H1 (cell line): Measurements from ENCODE around the gene HSPA4. TPM values are rescaled to one million over a fixed set of nuclear protein-coding genes. Genes with fewer than 3 reads are reported as not detected.

Source experiments
- CTCF ChIA-PET: fragments of 300-600 bp; sonication (Branson Sonifier 250); formaldehyde crosslinking; loops from one replicate; lab custom pipeline; 2021; ENCODE audit not compliant: partially characterized antibody; lab: Charles Lee
- POLR2A ChIA-PET: fragments of 300-600 bp; sonication (Branson Sonifier 250); formaldehyde crosslinking; loops from one replicate; lab custom pipeline; 2021; ENCODE audit warnings: inconsistent platforms; ENCODE audit not compliant: partially characterized antibody; lab: Charles Lee
- DNase-seq, 2 experiments: peaks; one replicate each; pipeline versions ENCODE4 v3.0.0 to v3.0.0-alpha.2; 2010 to 2022; ENCODE audit warnings: low spot score in 2 of 2, low read depth in 1 of 2, mixed read lengths in 1 of 2
- FAIRE-seq: peaks from 2 replicates; lab custom pipeline; 2011; peaks lifted over from hg19 to GRCh38; lab: Jason Lieb, UNC
- H2AFZ ChIP-seq: 2 replicates; pipeline ENCODE4 v1.8.1; 2012; ENCODE audit warnings: low read length, inconsistent platforms
- H2AK5ac ChIP-seq: 2 replicates; pipeline ENCODE4 v1.6.1; 2013; ENCODE audit warnings: low read depth, low read length
- H2BK120ac ChIP-seq: replicated peaks from 2 replicates; pipeline ENCODE3; 2013; ENCODE audit warnings: low read depth, low read length, inconsistent platforms
- H2BK12ac ChIP-seq: 2 replicates; pipeline ENCODE4 v1.6.1; 2013; ENCODE audit warnings: low read depth, low read length
- H2BK15ac ChIP-seq: 2 replicates; pipeline ENCODE4 v1.6.1; 2013; ENCODE audit warnings: low read length
- H2BK20ac ChIP-seq: 2 replicates; pipeline ENCODE4 v1.6.1; 2013; ENCODE audit warnings: low read length
- H2BK5ac ChIP-seq: 2 replicates; pipeline ENCODE4 v1.6.1; 2013; ENCODE audit warnings: low read depth, low read length
- H3K14ac ChIP-seq: 2 replicates; pipeline ENCODE4 v1.6.1; 2013; ENCODE audit warnings: inconsistent platforms; ENCODE audit not compliant: insufficient read length
- H3K18ac ChIP-seq: 2 replicates; pipeline ENCODE4 v1.6.1; 2013; ENCODE audit warnings: low read length; ENCODE audit errors: extremely low read depth
- H3K23ac ChIP-seq: 2 replicates; pipeline ENCODE4 v1.6.1; 2013; ENCODE audit warnings: inconsistent platforms; ENCODE audit not compliant: insufficient read length
- H3K23me2 ChIP-seq: 2 replicates; pipeline ENCODE4 v1.6.1; 2013; ENCODE audit warnings: low read depth, low read length
- H3K27ac ChIP-seq: 2 replicates; pipeline ENCODE4 v1.6.1; 2011; ENCODE audit warnings: low read depth, low read length, inconsistent platforms
- H3K27me3 ChIP-seq, 4 experiments: replicated peaks in 1 of 4; 1 replicate in 1 of 4; 2 replicates in 3 of 4; pipeline versions ENCODE4 v1.6.1 to v1.8.1; 2011 to 2013; ENCODE audit warnings: low read length in 3 of 4, mild to moderate bottlenecking in 3 of 4, inconsistent platforms in 2 of 4, mixed read lengths in 2 of 4, moderate library complexity in 1 of 4; ENCODE audit not compliant: control insufficient read depth in 3 of 4, insufficient read depth in 3 of 4; ENCODE audit errors: extremely low read depth in 1 of 4
- H3K36me3 ChIP-seq, 4 experiments: 2 replicates each; pipeline versions ENCODE4 v1.6.1 to v1.8.1; 2011 to 2013; ENCODE audit warnings: mild to moderate bottlenecking in 4 of 4, low read length in 3 of 4, moderate library complexity in 2 of 4, control low read depth in 1 of 4, inconsistent platforms in 1 of 4; ENCODE audit not compliant: insufficient read depth in 4 of 4, control insufficient read depth in 2 of 4
- H3K4ac ChIP-seq: replicated peaks from 2 replicates; pipeline ENCODE3; 2013; ENCODE audit warnings: low read length, low read depth, mixed read lengths, inconsistent platforms; ENCODE audit not compliant: insufficient read length
- H3K4me1 ChIP-seq, 4 experiments: replicated peaks in 1 of 4; 1 replicate in 1 of 4; 2 replicates in 3 of 4; pipeline versions ENCODE4 v1.6.1 to v1.8.1; 2011 to 2013; ENCODE audit warnings: low read length in 3 of 4, inconsistent platforms in 2 of 4, mixed read lengths in 1 of 4; ENCODE audit not compliant: insufficient read depth in 4 of 4, control insufficient read depth in 3 of 4
- H3K4me2 ChIP-seq, 2 experiments: 2 replicates each; pipeline versions ENCODE4 v1.6.1 to v1.8.1; 2011 to 2013; ENCODE audit warnings: low read depth in 2 of 2, low read length in 2 of 2, control low read depth in 1 of 2, inconsistent platforms in 1 of 2, mild to moderate bottlenecking in 1 of 2; ENCODE audit not compliant: insufficient read depth in 1 of 2
- H3K4me3 ChIP-seq, 4 experiments: fragments of 200-600, 300-600 bp in 1 of 4; sonication (generic), shearing (Covaris generic), sonication (Bioruptor Twin) in 1 of 4; 2 replicates each; pipeline versions ENCODE4 v1.5.1 to v1.8.1; 2011 to 2016; ENCODE audit warnings: low read length in 4 of 4, low read depth in 3 of 4, control low read depth in 2 of 4, inconsistent platforms in 2 of 4, mild to moderate bottlenecking in 2 of 4, mixed read lengths in 1 of 4, moderate library complexity in 1 of 4; ENCODE audit not compliant: insufficient read depth in 2 of 4; ENCODE audit errors: extremely low read depth in 1 of 4
- H3K56ac ChIP-seq: replicated peaks from 2 replicates; pipeline ENCODE3; 2013; ENCODE audit warnings: low read depth, mild to moderate bottlenecking, mixed read lengths, low read length, inconsistent platforms; ENCODE audit not compliant: insufficient read length
- H3K79me1 ChIP-seq: 2 replicates; pipeline ENCODE4 v1.6.1; 2013; ENCODE audit warnings: low read depth, low read length, control low read depth
- H3K79me2 ChIP-seq, 2 experiments: 2 replicates each; pipeline versions ENCODE4 v1.6.1 to v1.8.1; 2012 to 2013; ENCODE audit warnings: low read length in 2 of 2, mild to moderate bottlenecking in 2 of 2, inconsistent platforms in 1 of 2; ENCODE audit not compliant: insufficient read depth in 2 of 2, control insufficient read depth in 1 of 2
- H3K9ac ChIP-seq, 4 experiments: replicated peaks in 1 of 4; 1 replicate in 1 of 4; 2 replicates in 3 of 4; pipeline versions ENCODE4 v1.6.1 to v1.8.1; 2011 to 2013; ENCODE audit warnings: low read depth in 3 of 4, low read length in 3 of 4, control low read depth in 2 of 4, mild to moderate bottlenecking in 2 of 4, moderate library complexity in 2 of 4, inconsistent platforms in 1 of 4; ENCODE audit errors: extremely low read depth in 1 of 4
- H3K9me3 ChIP-seq, 2 experiments: 2 replicates each; pipeline versions ENCODE4 v1.6.1 to v1.8.1; 2012 to 2013; ENCODE audit warnings: mild to moderate bottlenecking in 2 of 2, moderate library complexity in 2 of 2, control low read depth in 1 of 2, inconsistent platforms in 1 of 2, low read depth in 1 of 2, low read length in 1 of 2, mixed read lengths in 1 of 2; ENCODE audit not compliant: insufficient read depth in 2 of 2
- H4K20me1 ChIP-seq, 2 experiments: replicated peaks in 1 of 2; 2 replicates each; pipeline versions ENCODE3 to v1.8.1; 2011 to 2013; ENCODE audit warnings: inconsistent platforms in 2 of 2, low read length in 2 of 2, mild to moderate bottlenecking in 1 of 2; ENCODE audit not compliant: insufficient read depth in 2 of 2, control insufficient read depth in 1 of 2
- H4K5ac ChIP-seq: 2 replicates; pipeline ENCODE4 v1.6.1; 2013; ENCODE audit warnings: low read length, low read depth, mixed read lengths, inconsistent platforms; ENCODE audit not compliant: insufficient read length
- H4K8ac ChIP-seq: 2 replicates; pipeline ENCODE4 v1.8.0; 2013; ENCODE audit warnings: mild to moderate bottlenecking, moderate library complexity, low read length, inconsistent platforms; ENCODE audit not compliant: insufficient read depth; ENCODE audit errors: extremely low read depth
- H4K91ac ChIP-seq: replicated peaks from 2 replicates; pipeline ENCODE3; 2013; ENCODE audit warnings: low read length, mixed read lengths, inconsistent platforms; ENCODE audit not compliant: insufficient read length
- CHD1 ChIP-seq: IDR thresholded peaks from 2 replicates; pipeline ENCODE4 v1.6.1; 2012; ENCODE audit warnings: low read depth, low read length, improper control_type of control experiment
- EZH2 ChIP-seq: fragments of 200-600 bp; sonication (generic); IDR thresholded peaks from 2 replicates; pipeline ENCODE4 v1.7.1; 2012; ENCODE audit warnings: low read depth, mild to moderate bottlenecking, moderate library complexity, low read length, inconsistent platforms; ENCODE audit not compliant: severe bottlenecking
- KDM4A ChIP-seq: IDR thresholded peaks from one replicate; pipeline ENCODE4 v1.7.1; 2012; ENCODE audit warnings: low read depth, mild to moderate bottlenecking, moderate library complexity, low read length, inconsistent platforms; ENCODE audit not compliant: severe bottlenecking
- SP2 ChIP-seq: IDR thresholded peaks from 2 replicates; pipeline ENCODE4 v1.6.1; 2012; ENCODE audit warnings: mild to moderate bottlenecking, low read length, inconsistent platforms
- TAF1 ChIP-seq: IDR thresholded peaks from 2 replicates; pipeline ENCODE4 v1.6.1; 2011; ENCODE audit warnings: mild to moderate bottlenecking, low read depth, low read length
- WGBS, 2 experiments: shearing (Covaris generic) in 1 of 2; methylation state at CpG; one replicate each; pipeline versions ENCODE4 v1.1.6 to v1.1.7; 2013 to 2015; ENCODE audit warnings: low lambda C conversion rate in 2 of 2, mixed read lengths in 2 of 2, inconsistent platforms in 1 of 2, low coverage in 1 of 2, missing lambda C conversion rate in 1 of 2; ENCODE audit not compliant: insufficient replicate concordance in 2 of 2, insufficient coverage in 1 of 2, insufficient read length in 1 of 2; ENCODE audit errors: extremely low coverage in 1 of 2, missing lambda C conversion rate in 1 of 2; 5-methylcytosine and 5-hydroxymethylcytosine counted together
- polyA plus RNA-seq, 7 experiments: library from polyadenylated mRNA; depleted of rRNA in 3 of 7; stranded (reverse) in 5 of 7; unstranded in 2 of 7; fragments of >200 nt in 5 of 7; fragments of 200-250 nt in 2 of 7; gene quantifications; 1 replicate in 5 of 7; 2 replicates in 1 of 7; 4 replicates in 1 of 7; pipeline versions ENCODE4 v1.2.1 to v1.2.3, GENCODE V29; 2011 to 2013; ENCODE audit warnings: missing spikeins in 2 of 7, mixed read lengths in 2 of 7
- total RNA-seq: library from RNA; stranded (reverse); fragmentation: NEBNext Ultra II Directional; extraction: Animal tissue kit (Norgen Biotek cat#: 25700); gene quantifications from 2 replicates; pipeline ENCODE4 v1.2.1, GENCODE V29; 2021
- TF ChIP-seq, protein P1 (sequence below): IDR thresholded peaks from 2 replicates; pipeline ENCODE4 v1.6.1; 2011; ENCODE audit warnings: low read depth, mild to moderate bottlenecking, low read length; ENCODE audit not compliant: insufficient read depth

The HSPA4 gene
- total and polyA plus RNA-seq, 2 of the 8 experiments (the other 6 are each of a cell fraction or from before 2014, with no cell fraction given): 28.9 to 445 TPM

DNA sequence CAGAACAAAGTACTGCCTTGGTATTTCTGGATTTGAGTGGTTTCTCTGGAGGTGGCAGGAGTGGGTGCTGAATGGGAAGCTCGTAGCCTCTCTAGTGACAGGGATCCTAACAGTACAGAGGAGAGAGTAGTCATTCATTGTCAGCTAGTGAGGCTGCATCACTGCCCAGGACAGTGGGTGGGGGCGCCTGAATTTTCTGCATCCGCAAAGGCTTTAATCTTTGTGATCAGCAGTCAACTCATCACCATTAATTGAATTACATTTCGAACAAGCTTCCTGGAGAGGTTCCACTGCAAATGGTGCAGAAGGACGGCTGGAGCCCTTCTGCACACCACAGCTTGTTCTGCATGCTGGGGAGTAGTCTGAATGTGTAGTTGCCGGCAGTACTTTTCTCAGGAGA, 77.5 kb downstream of the HSPA4 start:
- FAIRE-seq (no peak), DNase-seq (no peak)
- Histone ChIP-seq H2AFZ (no peak overlapping the region), H2BK120ac (no peak overlapping the region), H3K56ac (no peak overlapping the region), H4K20me1 (no peaks in the 10 kb centered on the region), H3K23ac (no peak overlapping the region), H2AK5ac (no peak overlapping the region), H2BK15ac (no peak overlapping the region), H2BK12ac (no peak overlapping the region), H3K4ac (no peak overlapping the region), H3K36me3 (no peaks in the 10 kb centered on the region), H3K14ac (no peak overlapping the region), H3K27ac (no peak overlapping the region), H3K18ac (no peak overlapping the region), H2BK20ac (no peak overlapping the region), H3K9me3 (no peaks in the 10 kb centered on the region), H3K4me3 (no peak overlapping the region), H4K5ac (no peak overlapping the region), H3K79me2 (no peaks in the 10 kb centered on the region), H2BK5ac (no peak overlapping the region), H4K91ac (no peak overlapping the region), H4K8ac (no peak overlapping the region), H3K23me2 (peaks cover 4% of the 10 kb centered on the region; the same call in 1 of the 2 replicates), H3K9ac (no peak overlapping the region), H3K4me1 (no peaks in the 10 kb centered on the region; a peak in 1 of 7 replicates)
- WGBS, 2 experiments: 79% methylated on average over 6 of the region's 6 CpGs; no CpG with 5 or more reads in 1 of the 2 experiments
- POLR2A ChIA-PET: no interaction called here
- CTCF ChIA-PET: interaction anchor here (1.1 to 1.8 kb wide), 9 partner anchors 10 to 121 kb away, joined by 3 to 11 read pairs (median 4); no protein-coding TSS in a partner anchor
- TF ChIP-seq TAF1 (no peak), KDM4A (no peak), CHD1 (no peak), EZH2 (no peak), SP2 (no peak)
- TF ChIP-seq, protein P1, sequence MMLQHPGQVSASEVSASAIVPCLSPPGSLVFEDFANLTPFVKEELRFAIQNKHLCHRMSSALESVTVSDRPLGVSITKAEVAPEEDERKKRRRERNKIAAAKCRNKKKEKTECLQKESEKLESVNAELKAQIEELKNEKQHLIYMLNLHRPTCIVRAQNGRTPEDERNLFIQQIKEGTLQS: no peak
- TF ChIP-seq, all 59 proteins: peak for 0
- H3K27me3 ChIP-seq: peaks cover 0 to under 1% (median 0%) of the 10 kb centered on the region in 4 experiments; a peak in 1 of 7 replicates
- no peak overlapping the region for H3K4me2 ChIP-seq
- no peaks in the 10 kb centered on the region for H3K79me1 ChIP-seq
